Placental pericyte (primary cell): Measurements from ENCODE around the gene PALB2. TPM values are rescaled to one million over a fixed set of nuclear protein-coding genes. Genes with fewer than 3 reads are reported as not detected.

Experiments used
- total RNA-seq: library from RNA; depleted of rRNA; stranded (reverse); fragments of >200 nt; gene quantifications from 2 replicates; pipeline ENCODE4 v1.2.3, GENCODE V29; 2012

Gene PALB2
- 13.3 and 22.6 TPM in 2 replicates for total RNA-seq

GRCh38 chr16:23640931-23641765 is at the start of gene PALB2, which contains the start of gene DCTN5:
TSS of gene PALB2 (minus strand) at chr16:23641310. CDS start at chr16:23641157, 153 bp downstream.
TSS of gene DCTN5 (plus strand) at chr16:23641466. CDS start at chr16:23641543, 77 bp downstream.

GRCh38 chr16:23678430-23679273 is 37.5 kb upstream of the PALB2 start, which contains the start of gene PLK1:
TSS of gene PLK1 (plus strand) at chr16:23678889. CDS start at chr16:23678933, 44 bp downstream.

GRCh38 chr16:23595951-23596720 is 45.0 kb downstream of the PALB2 start, which contains the start of gene NDUFAB1:
TSS of gene NDUFAB1 (minus strand) at chr16:23596316. CDS start at chr16:23596290, 26 bp downstream.

GRCh38 chr16:23556881-23557778 is 84.0 kb downstream of the PALB2 start, which contains the start of the genes EARS2 and UBFD1:
TSS of gene EARS2 (minus strand) at chr16:23557350. CDS start at chr16:23557343, 7 bp downstream.
TSS of gene UBFD1 (plus strand) at chr16:23557727. CDS start at chr16:23557743, 16 bp downstream.

Other genes starting within 250 kb of the PALB2 start
- 17.7 and 29.8 TPM in 2 replicates for gene COG7, start 188.1 kb downstream of the PALB2 start, total RNA-seq
- 19.8 and 28.2 TPM in 2 replicates for gene GGA2, start 130.8 kb downstream of the PALB2 start, total RNA-seq
- gene EARS2, start 84.0 kb downstream of the PALB2 start, total RNA-seq: 48.8 and 55.3 TPM in 2 replicates
- gene UBFD1, start 83.6 kb downstream of the PALB2 start, total RNA-seq: 56.5 and 116 TPM in 2 replicates
- gene NDUFAB1, start 45.0 kb downstream of the PALB2 start, total RNA-seq: 58.4 and 92.8 TPM in 2 replicates
- gene DCTN5, start 156 bp upstream of the PALB2 start, total RNA-seq: 51.4 and 59.7 TPM in 2 replicates
- gene PLK1, start 37.6 kb upstream of the PALB2 start, total RNA-seq: 2.0 and 70.7 TPM in 2 replicates
- gene ERN2, start 71.9 kb upstream of the PALB2 start, total RNA-seq: not detected in 2 replicates
- gene CHP2, start 113.7 kb upstream of the PALB2 start, total RNA-seq: not detected in 2 replicates
- not detected in 2 replicates for gene PRKCB, start 194.7 kb upstream of the PALB2 start, total RNA-seq